Natural killer cell treated with Interleukin-12 subunit alpha and Interleukin-12 subunit beta and Interleukin-15 and Interleukin-18, amount 100 ng/mL, for 72 hours (primary cell): Measurements from ENCODE around the gene MIPOL1. TPM values are rescaled to one million over a fixed set of nuclear protein-coding genes. Genes with fewer than 3 reads are reported as not detected.

ENCODE experiments used
- total RNA-seq, 2 donors: library from RNA; stranded (reverse); gene quantifications; one replicate each; pipeline ENCODE4 v1.2.3, GENCODE V29; 2022

Gene MIPOL1
- total RNA-seq, 2 donors from 2014 or later = not detected

Other genes starting within 250 kb of the MIPOL1 start
- not detected for gene SLC25A21, start 25.3 kb upstream of the MIPOL1 start, total RNA-seq